ENCODE results near the gene ZNF133.

DNA sequence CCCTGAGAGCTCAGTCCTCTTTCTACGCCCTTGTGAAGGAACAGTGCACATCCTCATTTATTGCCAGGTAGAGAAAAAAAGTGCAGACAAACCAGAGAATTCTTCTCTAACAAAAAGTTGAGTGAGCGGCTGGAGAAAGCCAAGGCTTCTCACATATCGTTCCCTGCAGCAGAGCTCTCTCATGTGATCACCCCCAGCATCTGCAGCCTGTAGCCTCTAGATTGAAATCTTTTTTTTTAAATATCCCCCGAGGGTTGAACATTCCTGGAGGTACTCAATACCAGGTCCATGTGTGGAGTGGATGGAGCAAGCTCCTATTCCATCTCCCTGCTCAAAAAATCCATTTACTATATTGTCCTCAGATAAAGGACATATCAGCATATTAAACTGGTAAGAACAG is 22.9 kb upstream of the ZNF133 start:
- TF ChIP-seq, protein P1, sequence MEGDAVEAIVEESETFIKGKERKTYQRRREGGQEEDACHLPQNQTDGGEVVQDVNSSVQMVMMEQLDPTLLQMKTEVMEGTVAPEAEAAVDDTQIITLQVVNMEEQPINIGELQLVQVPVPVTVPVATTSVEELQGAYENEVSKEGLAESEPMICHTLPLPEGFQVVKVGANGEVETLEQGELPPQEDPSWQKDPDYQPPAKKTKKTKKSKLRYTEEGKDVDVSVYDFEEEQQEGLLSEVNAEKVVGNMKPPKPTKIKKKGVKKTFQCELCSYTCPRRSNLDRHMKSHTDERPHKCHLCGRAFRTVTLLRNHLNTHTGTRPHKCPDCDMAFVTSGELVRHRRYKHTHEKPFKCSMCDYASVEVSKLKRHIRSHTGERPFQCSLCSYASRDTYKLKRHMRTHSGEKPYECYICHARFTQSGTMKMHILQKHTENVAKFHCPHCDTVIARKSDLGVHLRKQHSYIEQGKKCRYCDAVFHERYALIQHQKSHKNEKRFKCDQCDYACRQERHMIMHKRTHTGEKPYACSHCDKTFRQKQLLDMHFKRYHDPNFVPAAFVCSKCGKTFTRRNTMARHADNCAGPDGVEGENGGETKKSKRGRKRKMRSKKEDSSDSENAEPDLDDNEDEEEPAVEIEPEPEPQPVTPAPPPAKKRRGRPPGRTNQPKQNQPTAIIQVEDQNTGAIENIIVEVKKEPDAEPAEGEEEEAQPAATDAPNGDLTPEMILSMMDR (IDR thresholded peaks at IDR 0.05; ENCODE audit: insufficient read depth, low read length, poor library complexity, severe bottlenecking): no peak
- no peak for TF ChIP-seq EZH2phosphoT487 (conservative IDR thresholded peaks at IDR 0.05; ENCODE audit: low read length)
